Erythroblast (primary cell): ENCODE measurements around the gene COL7A1.
A peak's percentile ranks its signal among the peaks of the same experiment; 100 is the strongest.

Experiments
- DNase-seq, 2 experiments: peaks; one replicate each; lab custom pipeline; 2025; lab: John Stamatoyannopoulos, UW
- GATA1 ChIP-seq: IDR thresholded peaks from 2 replicates; pipeline ENCODE4 v1.6.1; 2011; ENCODE audit warnings: low read depth, mild to moderate bottlenecking, control low read depth, low read length, moderate library complexity
- POLR2A ChIP-seq: IDR thresholded peaks from 2 replicates; pipeline ENCODE4 v1.6.1; 2011; ENCODE audit warnings: mild to moderate bottlenecking, low read length

Gene COL7A1

DNA sequence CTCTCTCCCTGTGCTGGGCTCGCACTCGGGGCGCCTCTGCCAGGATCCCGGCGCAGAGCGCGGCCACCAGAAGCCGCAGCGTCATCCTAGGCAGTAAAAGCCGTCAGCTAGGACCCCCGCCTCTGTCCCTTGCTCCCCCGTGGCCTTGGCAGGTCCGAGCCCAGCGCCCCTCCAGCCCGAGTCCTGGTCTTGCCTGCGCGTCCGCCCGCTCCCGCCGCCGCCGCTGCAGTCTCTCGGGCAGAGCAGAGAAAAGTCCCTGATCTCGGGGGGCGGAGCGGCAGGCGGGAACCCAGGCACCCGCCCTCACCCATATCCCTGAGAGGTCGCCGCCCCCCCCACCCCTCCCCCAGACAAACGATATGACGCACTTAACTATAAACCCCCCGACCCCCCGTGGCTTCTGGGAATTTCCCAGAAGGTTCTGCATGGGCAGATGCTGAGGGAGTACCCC lies at the start of gene COL7A1:
Gene COL7A1, minus strand, starts transcription at position 255 of the 451 bp plus-strand sequence. Its CDS starts 170 bp downstream, at position 85.
- no peak for TF ChIP-seq POLR2A
- TF ChIP-seq GATA1 = no peak
- no peak for DNase-seq

DNA sequence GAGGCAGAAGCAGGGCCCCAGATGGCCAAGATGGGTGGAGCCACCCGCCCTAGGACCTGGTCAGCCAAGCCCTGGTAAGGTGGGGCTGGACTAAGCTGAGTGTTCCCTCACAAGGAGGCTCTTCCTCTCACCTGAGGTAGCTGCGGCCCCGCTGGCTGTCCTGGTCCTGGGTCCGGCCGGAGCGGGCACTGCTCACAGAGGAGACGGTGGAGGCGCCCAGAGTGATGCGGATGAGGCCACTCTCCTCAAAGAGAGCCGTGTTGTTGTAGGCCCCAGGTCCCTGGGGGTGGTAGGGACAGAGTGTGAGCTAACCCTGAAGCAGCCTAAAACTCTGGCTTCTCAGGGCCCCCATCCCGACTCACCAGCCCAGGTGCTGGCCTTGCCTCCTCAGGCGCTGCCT lies 47.5 kb upstream of the COL7A1 start:
- no peak for DNase-seq
- TF ChIP-seq POLR2A (no peak), GATA1 (no peak)

DNA sequence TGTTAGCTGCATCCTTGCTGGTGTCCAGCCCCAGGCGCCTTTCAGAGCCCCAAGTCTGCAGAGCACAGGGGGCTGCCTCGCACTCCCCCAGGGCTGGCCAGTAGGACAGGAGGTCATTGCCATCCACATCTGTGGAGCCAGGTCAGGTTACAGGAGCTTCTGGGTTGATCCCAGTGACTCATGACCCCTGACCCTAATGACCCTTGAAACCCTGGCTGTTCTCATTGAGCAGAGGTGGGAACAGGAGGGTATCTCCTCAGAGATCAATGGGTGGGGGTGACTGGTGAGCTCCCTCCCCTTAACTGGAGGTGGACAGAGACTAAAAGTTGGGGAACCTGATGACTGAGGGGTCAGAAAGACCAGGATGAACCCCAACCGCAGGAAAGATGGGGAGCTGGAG lies 46.3 kb upstream of the COL7A1 start:
- DNase-seq = no peak
- TF ChIP-seq POLR2A (no peak), GATA1 (no peak)

DNA sequence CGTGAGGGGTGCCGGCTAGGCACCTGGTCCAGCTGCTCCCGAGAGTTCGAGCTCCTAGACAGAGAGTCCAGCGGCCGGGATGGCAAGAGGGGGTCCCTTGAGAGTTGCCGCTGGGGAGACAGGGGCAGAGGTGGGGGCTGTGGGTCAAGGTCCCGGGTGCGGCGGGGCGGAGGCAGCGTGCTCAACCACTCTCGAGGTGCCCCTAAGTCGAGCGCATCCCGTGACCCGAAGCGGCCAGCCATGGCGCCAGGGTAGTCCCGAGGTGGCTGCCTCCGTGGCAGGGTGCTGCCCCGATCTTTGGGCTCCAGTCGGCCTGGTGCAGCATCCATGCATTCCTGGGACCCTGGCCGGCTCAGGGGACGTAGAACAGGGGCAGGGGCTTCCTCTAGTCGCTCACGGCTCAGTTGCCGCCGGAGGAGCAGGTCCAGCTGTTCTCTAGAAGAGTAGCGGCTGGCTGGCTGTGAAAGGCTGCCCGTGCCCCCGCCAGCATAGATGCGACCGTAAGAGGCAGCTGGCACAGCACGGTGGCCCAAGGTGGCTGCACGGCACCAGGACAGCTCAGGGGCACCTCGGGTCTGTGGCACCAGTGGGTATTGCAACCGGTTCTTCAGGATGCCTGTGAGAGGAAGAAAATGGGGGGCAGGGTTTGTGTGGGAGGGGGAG lies 44.9 kb upstream of the COL7A1 start:
- DNase-seq = no peak

DNA sequence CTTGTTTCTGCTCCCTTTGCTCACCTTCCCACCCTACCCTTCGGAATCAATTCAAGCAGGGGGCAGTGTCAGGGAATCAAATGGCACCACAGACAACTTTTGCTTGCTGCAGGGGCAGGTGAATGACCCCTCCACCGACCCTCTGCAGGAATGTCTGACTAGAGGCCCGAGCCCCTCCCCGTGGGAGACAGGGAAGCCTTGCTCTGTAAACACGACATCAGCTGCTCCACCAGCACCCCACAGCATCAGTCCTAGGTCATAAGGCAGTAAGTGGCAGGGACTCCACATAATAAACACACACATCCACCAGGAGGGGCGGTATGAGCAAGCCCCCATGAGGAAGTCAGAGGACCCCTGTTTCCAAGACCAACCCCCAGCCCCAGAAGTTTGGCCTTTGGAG lies 42.2 kb upstream of the COL7A1 start:
- DNase-seq = no peak
- TF ChIP-seq POLR2A (no peak), GATA1 (no peak)

More for the DNA sequence above, 44.9 kb upstream of the COL7A1 start:
- no peak for TF ChIP-seq POLR2A
- TF ChIP-seq GATA1 = no peak

DNA sequence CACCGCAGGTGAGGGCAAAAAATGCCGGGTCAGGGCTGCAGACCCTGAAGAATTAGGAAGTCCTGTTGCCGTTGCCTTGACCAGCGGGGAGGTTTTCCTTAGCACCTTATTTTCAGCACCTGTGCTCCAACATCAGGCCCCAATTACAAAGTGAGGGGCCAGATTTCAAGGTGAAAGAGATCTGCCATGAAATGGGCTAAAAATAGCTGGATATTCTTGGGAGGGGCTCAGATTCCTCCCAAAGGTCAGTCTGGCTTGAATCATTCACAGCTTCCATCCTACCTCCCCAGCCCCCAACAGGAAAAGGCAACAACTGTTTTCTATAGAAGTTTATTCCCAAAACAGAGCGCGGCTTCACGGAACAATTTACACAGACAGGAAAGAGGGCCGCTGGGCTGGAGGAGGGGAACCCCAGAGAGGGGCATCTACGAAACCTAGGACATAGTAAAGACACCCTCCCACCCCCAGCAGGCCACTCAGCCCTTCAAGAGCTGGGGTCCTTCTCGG lies 41.1 kb upstream of the COL7A1 start:
- no peak for DNase-seq
- no peak for TF ChIP-seq POLR2A

DNA sequence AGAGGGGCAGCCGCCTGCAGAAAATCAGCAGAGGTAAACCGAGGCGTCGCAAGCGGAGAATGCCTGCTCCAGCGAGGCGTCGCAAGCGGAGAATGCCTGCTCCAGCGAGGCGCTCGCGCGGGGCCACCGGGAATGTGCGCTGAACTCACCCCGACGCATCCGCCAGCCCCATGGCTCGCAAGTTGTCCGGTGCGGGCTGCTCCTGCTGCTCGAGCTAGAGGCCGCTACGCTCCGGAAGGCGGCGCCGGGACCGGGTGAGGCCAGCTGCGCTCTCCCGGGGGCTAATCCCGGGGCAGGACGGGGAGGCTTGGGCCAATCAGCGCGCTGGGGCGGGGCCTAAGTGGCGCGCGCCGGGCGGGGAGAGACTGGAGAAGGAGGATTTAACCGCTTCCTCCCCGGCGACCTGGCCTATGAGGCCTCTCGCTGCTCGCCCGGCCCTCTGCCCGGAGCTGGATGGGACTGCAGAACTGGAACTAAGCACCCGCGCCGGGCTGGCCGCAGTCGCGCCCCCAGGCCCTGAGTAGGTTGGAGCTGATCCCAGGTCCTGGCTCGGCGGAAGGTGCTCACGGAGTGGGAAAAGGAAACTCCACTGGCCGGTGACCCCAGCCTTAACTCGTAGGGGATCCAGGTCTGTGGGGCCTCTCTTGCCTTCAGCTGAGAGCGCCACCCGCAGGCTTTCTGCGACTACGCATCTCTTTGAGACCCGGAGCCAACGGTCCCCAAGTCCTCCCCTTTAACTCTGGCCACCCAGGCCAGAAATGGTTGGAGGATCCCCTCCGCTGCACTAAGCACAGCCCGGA lies 40.3 kb upstream of the COL7A1 start, which contains the start of gene SLC26A6:
Gene SLC26A6, minus strand, starts transcription at position 240 of the 800 bp plus-strand sequence. Its CDS starts 68 bp downstream, at position 172.
- peak; percentile 58 for TF ChIP-seq POLR2A
- no peak for TF ChIP-seq GATA1
- peak; percentile 96 to 97 for DNase-seq

DNA sequence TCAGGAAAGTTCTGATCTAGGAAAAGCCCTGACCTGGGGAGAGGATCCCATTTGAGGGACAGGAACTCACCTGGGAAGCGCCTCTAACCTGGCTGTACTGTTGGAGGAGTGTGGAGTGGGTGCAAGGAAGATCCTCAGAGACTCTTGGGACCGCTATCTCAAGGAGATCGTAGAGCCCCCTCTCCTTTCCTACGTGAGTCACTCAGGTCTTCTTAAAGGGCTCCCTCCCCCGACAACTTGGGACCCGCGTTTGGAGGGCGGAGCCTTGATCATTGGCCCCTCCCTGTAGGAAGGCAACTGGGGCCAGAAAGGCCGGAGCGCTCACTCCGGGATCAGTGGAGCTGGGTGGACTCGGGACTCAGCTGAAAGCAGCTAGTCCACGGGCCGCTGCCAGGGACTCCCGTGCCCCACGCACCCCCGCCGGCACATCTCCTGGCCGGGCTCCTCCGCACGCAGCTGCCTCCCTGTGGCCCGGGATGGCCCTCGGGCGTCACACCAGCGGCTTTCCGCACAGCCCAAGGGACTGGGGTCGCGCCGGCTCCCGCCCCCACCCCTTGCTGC lies 39.6 kb upstream of the COL7A1 start:
- TF ChIP-seq POLR2A = no peak
- TF ChIP-seq GATA1 = no peak
- peak; percentile 61 to 64 for DNase-seq

DNA sequence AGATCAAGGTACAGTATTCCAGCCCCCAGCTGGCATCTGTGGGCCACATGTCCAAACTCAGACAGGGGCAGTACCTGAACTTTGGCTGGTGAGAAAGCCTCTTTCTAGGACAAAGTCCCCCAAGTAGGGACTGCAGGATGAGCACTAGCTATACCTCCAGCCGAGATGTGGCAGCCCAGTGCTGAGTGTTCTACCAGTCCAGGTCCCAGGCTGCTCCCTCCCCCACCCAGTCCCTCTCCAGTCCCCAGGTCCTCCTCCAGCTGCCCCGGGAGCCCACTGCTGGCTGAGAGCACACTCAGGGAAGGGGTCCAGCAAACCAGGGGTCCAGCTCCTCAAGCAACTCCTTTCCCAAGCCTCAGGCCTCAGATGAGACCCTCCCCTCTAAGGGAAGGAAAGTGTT lies 38.6 kb upstream of the COL7A1 start:
- TF ChIP-seq POLR2A = no peak
- no peak for TF ChIP-seq GATA1
- DNase-seq = no peak

DNA sequence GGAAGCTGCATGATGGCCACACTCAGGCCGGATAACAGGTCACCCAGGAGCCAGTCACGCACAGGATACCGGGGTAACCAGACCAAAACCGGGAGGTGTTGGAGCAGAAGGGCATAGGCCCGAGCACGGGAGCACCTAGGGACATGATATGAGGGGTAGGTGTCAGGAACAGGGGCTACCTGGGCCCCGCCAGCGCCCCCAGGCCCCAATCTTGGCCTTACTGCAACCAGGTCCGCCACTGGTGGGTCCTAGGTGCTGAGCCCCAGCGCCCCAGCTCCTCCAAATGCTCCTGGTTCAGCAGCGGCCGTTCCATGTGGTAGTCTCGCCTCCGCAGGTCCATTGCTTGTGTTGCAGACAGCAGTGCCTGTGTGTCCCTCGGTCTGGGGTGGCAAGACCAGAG lies 38.1 kb upstream of the COL7A1 start:
- DNase-seq = no peak
- TF ChIP-seq POLR2A (no peak), GATA1 (no peak)

DNA sequence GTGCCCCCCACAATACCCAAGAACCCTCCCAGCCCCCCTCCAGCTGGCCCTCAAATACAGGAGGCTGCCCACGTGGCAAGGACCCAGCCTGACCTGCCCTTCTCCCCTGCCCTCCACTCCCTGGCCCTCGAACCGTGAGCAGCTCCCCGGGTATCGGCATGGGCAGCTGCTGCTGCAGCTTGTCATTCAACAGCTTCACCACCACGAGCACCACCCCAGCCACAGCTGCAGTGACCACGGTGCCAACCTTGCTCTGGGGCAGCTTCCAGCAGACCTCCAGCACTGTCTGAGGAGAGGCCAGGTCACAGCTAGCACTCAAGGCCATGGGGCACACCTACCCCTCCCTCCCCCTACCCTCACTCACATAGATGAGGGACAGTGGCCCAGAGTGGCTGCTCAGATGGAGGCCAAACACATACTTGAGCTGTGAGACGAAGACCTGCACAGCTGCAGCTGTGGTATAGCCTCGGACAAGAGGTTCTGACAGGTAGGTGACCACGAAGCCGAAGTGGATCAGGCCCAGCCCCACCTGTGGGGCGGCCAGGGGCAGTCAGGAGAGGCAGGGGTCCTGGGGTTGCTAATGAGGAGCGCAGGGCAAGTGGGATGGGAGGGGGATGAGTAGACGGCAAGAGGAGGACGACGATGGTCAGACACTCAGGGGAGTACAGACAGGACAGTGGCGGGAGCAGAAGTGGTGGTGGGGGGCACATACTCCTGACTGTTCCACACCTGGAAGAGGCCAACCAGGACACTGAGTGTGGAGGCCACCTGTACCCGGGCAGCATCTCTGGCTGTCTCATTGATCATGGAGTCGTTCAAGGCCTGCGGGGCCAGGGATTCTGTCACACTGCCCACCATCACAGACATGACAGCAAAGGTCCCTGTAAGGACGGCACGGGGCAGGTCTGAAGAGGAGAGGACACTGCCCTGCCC lies 36.7 kb upstream of the COL7A1 start:
- TF ChIP-seq POLR2A = no peak
- TF ChIP-seq GATA1 = no peak

DNA sequence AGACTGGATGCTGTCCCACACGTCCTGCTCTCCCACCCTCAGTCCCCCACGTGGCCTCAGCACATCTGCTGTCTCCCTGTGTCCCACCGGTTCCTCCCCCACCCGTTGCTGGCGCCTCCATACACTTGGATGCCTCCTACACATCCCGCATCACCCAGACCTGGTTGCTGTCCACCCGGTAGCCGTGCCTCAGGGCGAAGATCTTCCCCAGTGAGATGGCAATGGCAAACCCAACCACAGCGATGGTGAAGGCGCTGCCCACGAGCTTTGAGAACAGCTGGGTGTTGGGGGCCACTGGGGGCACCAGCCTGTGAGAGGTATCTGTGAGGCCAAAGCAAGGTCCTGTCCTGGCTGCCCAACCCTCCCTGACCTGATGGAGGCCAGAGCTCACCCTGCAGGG lies 35.7 kb upstream of the COL7A1 start:
- no peak for TF ChIP-seq POLR2A
- no peak for TF ChIP-seq GATA1
- DNase-seq = no peak

More for the DNA sequence above, 36.7 kb upstream of the COL7A1 start:
- DNase-seq = no peak

DNA sequence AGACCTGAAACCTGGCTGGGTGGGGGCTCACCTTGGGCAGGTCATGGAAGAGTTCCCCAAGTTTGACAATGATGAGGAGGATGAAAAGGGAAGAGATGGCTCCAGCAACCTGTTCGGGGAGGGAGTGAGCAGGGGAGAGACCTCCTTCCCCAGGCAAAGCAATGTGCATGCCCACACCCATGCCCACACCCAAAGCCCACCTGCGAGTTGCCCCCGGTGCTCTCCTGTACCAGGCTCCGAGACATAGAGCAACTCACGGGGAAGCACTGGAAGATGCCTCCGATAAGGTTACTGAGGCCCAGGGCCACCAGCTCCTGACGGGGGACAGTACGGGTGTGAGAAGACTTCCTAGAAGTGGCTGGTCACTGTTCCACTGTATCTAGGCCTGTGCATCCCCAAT lies 35.3 kb upstream of the COL7A1 start:
- TF ChIP-seq GATA1 = no peak
- TF ChIP-seq POLR2A = no peak
- DNase-seq = no peak

DNA sequence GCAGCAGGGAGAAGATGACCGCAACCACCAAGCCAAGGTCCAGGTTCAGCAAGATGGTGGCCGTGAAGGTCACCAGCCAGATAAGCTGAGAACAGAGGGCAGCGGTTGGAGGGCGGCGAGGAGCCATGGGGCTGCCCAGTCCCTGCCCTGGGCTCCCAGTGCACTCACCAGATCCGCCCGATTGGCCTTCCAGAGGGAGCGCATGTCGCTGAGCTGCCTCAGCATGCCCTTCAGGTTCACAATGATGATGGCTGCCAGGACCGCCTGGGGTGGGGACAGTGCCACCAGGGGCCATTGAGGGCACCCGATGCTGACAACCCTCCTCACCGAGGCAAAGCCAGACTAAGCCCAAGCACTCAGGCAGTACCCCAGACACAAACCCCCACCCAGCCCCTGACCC lies 34.8 kb upstream of the COL7A1 start:
- TF ChIP-seq POLR2A (no peak), GATA1 (no peak)
- DNase-seq = no peak
